HS-5 (cell line): Measurements from ENCODE around the gene FAAP20.

Experiments
- DNase-seq: peaks from one replicate; pipeline ENCODE4 v3.0.0-alpha.2; 2012; ENCODE audit warnings: low read depth

Gene FAAP20

DNA sequence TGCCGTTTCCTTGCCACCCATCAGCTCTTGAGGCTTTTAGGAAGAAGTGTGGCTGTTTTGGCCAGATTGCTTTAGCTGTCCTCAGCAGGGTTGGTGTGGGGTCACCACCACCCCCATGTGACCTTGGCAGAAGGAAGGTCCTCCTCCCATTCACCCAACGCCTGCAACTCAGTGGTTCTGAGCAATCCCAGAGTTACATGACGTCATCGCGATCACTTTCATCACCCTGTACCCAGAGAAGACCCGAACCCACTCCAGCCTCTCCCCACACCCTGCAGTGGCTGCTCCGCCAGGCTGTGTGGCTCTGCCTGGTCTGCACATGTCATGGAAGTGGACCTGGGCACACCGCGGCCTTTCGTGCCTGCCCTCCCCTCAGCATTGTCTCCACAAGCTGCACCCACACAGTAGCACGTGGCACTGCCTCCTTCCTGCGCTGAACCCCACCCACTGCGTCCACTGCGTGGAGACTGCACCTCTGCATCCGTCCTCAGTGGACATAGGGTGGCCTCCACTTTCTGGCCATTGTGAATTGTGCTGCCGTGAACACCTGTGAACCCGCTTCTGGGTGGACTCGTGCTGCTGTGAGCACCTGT lies 16.5 kb downstream of the FAAP20 start:
- no peak for DNase-seq

DNA sequence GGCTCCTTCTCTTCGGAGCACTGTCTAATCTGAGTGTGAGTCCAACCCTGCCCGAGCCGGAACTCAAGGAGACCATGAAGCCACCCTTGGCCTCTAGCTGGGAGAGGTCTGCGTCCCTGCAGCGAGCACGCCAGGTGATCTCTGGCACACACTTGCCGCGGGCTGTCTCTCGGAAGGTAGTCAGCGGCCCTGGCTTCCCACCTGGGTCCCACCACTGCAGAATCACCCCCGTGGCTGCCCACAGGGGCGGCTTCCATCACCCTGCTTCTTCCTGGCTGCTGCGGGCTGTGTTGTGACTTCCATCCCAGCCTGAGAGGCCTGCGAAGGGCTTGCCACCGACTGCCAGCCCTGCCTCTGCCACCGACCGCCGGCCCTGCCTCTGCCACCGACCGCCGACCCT lies 17.0 kb downstream of the FAAP20 start:
- no peak for DNase-seq

DNA sequence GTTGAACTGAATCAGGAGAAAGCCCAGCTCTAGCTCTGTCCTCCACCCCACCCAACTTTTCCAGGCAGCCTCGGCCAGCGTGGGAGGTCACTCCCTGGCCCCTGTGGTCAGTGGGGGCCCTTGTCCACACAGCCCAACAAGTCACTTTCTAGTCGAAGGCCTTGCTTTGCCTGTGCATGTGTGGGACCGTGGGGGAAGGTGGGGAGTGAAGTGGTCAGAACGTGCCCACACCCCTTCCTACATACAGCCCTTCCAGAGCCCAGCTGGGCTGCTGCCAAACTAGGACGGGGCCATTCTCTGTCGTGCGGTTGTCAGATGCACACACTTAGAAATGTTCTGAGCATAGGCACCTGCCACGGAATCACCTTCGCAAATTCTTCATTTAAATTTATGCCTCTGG lies 18.0 kb downstream of the FAAP20 start:
- no peak for DNase-seq

DNA sequence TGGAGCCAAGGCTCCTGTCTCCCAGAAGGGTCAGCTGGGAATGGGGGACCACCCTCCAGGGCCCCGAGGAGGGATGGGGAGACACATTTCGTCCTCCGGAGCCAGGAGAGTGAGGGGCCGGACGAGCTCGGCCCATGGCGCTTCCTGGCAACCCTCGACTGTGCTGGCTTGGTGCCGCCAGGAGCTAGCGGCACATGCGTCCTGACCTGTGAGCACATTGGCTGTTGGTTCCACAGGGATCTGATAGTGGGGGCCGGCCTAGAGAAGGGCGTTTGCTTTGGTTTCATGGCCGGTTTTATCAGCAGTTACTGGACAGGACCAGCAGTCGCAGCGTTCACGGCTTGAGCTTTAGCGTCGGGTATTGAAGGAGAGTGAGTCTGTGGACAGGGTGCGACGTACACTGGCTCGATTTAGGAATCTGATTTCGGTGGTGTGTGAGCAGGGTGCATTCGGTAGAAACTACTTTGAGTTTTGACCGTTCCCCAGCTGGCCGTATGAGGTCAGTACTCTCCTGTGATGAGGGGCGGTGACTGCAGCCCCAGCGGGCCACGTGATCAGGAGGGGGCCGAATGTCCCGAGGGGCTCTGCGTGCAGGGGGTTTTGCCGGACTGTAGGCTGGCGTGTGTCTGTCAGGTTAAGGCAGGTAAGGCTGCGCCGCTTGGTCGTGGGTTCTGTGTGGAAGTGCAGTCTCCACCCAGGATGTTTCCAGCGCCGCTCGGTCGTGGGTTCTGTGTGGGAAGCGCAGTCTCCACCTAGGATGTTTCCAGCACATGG lies 18.7 kb downstream of the FAAP20 start:
- DNase-seq = no peak

DNA sequence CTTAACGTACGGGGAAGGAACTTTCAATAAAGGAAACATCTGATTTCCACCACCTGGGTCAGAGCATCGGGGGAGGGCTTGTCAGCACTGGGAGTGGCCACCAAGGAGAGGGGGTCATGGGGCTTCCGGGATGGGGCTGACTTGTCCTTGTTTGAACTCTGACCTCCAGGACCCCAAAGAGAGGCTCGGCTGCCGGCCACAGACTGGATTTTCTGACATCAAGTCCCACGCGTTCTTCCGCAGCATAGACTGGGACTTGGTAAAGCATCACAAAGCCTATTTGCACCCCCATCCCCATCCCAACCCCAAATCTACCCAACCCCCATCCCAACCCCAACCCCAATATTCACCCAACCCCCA lies 19.5 kb downstream of the FAAP20 start:
- no peak for DNase-seq

DNA sequence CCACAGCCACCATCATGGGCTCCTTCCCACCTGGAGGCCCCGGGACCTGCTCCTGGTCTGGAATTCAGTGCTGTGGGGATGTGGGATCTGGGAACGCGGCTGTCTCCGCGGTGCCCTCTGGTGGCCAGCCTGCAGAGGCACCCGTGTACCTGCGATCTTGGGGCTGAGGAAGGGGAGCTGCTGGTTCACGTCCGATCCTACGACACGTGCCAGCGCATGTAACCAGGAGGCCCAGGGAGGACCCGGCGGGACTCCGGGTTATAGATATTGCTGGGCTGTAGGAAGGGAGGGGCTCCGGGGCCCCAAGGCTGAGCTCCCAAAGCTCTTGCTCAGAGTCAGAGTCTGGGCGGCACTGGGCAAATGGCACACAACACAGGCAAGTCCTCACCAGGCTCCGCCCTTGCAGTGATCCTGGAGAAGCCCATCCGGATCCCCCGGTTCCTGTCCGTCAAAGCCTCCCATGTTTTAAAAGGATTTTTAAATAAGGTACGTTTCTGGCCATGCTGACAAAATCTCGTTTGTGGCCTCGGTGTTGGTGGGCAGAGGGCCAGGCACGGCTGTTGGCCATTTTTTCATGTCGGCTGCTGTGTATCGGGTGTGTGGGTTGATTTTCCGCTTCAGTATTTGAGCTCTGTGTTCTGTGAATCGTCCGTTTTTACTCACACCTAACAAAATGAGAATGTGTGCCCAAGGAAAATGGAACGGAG lies 20.1 kb downstream of the FAAP20 start:
- DNase-seq = no peak

DNA sequence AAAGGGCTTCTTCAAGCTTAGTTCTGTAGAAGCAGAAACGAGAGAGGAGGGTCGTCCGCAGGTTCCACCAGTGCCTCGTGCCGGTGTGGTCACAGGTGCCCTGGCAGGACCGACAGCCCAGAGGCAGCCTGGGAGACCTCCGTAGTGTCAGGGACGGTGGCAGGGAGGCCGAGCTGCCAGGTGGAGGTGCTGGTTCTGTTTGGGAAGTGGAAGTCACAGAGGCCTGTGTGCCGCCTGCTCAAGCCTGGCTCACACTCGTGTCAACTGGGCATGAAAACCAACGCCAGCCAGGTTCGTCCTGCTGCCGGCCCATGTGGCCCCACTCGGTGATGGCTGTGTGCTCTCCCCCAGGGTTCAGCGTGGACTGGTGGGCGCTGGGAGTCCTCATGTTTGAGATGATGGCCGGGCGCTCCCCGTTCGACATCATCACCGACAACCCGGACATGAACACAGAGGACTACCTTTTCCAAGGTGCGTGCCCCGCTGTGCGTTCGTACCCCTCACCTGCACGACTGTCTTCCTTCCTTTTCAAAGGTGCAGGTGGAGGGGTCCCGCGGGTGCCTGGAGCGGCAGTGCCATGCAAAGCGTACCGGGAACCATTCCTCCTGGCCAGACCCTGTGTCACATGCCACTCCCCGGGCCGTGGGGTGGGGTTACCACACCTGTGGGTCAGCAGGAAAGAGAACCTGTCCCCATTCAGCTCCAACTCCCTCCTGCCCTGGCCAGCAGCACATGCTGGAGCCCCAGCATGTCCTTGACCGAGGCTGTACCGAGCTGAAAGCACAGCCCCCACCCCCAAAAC lies 20.8 kb downstream of the FAAP20 start:
- no peak for DNase-seq

DNA sequence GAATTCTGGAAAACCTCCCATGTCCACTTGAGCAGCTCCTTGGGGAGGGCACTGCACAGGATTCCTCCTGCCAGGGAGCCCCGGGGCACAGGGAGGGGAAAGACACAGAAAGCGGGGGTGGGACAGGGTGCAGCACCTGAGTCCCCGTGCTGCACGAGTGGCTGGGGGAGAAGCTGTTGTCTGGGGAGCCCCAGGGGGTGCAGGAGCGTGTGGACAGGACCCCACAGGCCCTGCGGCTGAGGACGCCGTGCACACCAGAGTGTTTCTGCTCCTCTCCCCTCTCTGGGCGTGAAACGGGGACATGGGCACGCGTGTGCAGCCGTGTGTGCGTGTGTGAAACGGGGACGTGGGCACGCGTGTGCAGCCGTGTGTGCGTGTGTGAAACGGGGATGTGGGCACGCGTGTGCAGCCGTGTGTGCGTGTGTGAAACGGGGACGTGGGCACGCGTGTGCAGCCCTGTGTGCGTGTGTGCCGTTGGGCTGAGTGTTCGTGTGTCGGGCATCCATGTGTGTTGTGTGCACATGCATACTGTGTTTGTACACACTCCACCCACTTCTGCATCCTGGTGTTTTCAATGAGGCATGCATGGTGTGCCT lies 21.9 kb downstream of the FAAP20 start:
- no peak for DNase-seq

DNA sequence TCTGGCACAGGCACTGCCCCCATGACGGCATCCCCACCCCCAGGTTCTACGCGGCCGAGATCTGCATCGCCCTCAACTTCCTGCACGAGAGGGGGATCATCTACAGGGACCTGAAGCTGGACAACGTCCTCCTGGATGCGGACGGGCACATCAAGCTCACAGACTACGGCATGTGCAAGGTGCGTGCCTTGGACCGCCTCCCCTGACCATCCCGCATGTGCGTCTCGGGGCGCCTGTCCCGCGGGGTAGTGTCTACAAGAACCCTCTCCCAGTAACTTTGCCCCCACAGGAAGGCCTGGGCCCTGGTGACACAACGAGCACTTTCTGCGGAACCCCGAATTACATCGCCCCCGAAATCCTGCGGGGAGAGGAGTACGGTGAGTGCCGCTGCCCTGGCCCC lies 22.6 kb downstream of the FAAP20 start:
- no peak for DNase-seq

DNA sequence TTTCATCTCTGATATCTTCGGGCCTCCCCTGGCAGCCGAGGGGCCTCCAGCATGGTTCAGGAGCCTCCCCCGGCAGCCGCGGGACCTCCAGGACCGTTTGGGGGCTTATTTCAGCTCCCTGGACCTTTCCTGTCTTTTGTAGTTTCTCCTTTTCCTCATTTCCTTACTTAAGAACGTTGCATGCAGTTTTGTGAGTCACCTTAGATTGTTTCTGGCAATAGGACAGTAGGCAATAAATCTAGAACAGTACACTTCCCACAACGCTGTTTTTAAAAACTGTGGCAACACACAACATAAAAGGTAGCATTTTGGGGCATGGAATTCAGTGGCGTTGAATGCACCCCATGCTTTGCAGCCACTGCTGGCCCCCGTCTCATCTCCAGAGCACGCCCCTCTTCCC lies 24.4 kb downstream of the FAAP20 start:
- no peak for DNase-seq

DNA sequence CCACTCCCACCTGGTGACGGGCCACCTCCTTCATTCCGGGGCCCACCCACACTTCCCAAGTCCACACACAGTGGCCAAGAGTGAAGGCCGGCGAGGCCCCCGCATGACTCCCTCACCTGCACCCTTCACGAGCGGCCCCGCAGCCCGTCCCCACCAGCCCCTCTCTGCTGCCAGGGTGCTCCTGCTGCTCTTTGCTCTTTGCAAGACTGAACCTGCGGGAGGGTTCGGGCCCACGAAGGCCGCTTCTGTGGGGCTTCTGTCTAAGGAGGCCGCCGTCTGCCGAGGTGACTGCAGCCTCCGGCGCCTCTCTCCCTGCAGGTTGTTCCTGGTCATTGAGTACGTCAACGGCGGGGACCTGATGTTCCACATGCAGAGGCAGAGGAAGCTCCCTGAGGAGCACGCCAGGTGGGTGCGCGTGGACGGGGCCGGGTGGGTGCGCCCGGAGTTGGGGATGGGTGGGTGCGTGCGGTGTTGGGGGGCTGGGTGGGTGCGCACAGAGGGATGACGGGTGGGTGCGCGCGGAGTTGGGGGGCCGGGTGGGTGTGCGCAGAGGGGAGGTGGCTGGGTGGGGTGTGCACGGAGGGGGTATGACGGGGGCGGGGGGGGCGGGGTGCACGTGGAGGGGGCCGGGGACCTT lies 25.3 kb downstream of the FAAP20 start:
- no peak for DNase-seq

DNA sequence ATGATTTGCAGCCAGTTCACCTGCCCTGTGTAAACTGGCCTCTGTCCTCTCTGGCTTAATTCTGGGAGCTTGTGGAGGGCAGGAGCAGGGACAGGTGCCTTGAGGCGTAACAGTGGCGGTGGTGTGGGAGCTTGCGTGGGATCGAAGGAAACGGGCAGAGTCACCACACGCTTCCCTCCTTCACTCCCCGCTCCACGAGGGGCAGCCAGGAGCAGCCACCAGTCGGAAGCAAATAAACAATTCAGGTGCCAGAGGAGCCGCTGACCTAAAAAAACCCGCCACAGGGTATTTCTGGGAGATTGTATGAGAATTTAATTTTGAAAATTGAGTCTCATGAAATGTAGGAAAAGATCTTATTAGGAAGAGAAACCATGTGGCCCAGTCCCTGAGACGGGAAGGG lies 26.0 kb downstream of the FAAP20 start:
- no peak for DNase-seq

DNA sequence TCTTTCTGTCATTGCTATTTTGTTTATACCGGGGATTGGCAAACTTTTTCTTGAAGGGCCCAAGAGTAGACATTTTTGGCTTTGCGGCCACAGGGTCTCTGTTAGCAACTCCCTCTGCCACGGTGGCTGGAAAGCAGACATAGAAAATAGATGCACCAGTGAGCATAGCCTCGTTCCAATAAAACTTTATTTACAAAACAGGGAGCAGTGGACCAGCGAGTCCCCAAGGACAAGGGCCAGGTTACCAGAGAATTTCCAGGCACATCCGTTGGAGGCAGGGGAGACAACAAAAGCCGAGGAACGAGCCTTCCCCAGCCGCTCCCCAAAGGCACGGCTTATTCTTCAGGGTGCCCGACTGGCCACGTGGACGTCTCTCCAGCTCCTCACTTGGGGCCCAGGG lies 26.5 kb downstream of the FAAP20 start:
- no peak for DNase-seq

DNA sequence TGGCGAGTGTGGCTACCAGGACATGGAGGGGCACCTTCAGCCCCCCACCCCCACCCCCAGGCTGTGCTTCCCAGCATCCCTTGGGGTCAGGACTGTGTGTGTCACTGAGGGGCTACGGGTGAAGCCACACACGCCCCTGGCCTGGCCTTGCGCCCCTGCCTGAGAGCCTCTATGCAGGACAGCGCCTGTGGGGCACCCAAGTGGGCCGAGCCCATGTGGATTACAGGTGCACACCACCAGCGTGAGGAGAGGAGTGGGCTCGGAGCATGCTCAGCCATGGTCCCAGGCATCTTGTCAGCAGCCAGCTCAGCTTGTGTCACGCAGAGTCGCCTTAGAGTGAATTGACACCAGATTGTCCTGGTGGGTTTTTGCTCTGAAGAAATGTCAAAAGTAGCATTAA lies 27.9 kb downstream of the FAAP20 start:
- no peak for DNase-seq

DNA sequence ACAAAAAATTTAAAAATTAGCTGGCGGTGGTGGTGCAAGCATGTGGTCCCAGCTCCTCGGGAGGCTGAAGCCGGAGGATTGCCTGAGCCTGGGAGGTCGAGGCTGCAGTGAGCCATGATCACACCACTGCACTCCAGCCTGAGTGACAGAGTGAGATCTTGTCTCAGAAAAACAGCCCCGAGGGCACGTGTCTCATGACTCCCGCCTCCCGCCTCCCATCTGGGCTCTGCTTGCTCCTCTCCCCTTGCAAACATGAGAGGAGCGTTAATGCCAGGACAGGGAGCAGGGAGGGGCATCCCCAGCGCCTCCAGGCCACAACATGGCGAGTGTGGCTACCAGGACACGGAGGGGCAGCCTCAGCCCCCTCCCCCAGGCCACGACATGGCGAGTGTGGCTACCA lies 28.3 kb downstream of the FAAP20 start:
- no peak for DNase-seq

DNA sequence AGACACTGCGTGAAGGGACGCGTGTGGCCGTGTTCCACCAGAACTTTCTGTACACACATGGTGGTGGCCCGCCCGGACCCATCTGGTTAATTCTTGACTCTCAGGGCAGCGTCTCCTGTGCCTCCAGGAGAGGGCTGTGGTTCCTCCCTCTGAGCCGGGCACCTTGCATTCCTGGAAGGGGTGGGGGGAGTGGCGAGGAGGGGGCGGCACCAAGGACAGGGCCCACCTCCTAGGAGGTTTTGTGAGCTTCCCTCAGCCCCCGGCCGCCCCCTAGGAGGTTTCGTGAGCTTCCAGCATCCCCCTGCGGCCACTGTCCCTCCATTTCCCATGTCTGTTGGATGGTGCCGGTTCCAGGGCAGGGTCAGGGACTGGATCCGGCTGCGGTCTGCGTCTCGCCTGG lies 28.9 kb downstream of the FAAP20 start:
- no peak for DNase-seq

DNA sequence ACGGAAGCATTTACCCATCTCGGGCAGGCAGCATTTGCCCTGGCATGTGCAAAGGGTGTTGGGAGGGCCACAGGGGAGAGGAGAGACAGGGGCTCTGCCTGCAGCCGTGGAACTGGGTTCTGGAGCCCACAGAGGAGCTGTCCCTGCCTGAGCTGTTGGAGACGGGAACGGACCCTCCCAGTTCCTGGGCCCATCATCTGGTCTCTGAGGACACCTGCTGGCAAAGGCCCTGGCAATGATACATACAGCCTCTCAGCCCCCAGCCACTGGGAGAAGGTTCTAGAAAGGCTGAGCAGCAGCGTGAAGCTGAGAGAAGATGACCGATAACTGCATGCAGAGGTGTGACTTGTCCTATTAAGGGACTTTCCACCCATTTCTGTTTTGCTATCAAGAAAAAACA lies 31.4 kb downstream of the FAAP20 start:
- no peak for DNase-seq

DNA sequence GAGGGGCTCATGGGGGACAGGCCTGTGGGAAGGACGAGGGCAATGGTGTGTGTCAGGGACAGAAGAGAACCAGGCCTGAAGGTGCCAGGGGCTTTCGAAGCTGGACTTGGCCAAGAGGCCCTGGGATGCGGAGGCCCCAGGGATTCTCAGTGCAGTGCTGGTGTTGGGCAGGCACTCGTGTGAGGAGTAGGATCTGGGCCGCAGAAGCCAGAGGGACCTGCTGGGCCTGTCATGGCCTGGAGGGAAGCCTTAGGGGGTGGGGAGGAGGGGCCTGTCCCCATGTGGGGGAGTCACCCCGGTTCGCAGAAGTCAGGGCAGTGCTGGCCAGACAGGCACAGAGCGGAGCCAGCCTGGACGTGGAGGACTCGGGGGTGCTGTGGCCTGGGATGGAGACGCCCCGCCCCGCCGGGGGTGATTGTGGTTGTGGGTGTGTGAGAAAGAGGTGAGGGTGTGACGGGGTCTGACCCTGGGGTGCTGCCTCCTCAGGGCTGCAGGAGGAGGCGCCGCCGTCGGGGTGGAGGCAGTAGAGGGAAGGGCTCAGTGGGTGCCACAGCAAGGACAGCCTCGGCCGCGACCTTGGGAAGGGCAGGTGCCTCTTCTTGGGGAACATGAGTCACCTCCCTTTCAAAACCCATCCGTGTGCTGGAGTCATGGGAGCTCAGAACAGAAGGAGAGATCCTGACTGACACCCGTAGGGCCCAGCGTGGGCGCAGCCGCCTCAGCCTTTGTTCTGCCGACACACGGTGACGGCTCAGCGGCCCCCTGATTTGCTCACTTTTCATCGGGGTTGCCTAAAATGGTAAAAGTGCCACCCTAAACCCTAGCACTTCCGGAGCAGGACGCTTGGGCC lies 33.9 kb downstream of the FAAP20 start:
- DNase-seq = no peak

DNA sequence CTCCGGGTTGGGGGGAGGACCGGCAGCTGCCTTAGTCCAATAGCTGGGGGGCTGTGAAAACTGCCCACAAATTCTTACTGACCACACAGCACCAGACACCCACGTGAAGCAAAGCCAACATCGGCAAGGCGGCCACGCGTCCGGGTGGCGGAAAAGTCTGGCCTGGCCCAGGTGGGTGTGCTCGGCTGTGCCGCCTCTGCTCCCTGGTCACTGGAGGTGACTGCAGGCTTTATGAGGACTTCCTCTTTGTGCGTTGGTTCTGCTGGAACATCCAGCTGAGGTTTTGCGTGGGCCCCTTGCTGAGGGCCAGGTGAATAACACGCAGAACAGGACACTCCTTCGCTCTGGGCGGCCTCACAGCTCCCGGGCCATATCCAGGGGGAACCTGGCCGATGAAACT lies 35.4 kb downstream of the FAAP20 start:
- DNase-seq = no peak

DNA sequence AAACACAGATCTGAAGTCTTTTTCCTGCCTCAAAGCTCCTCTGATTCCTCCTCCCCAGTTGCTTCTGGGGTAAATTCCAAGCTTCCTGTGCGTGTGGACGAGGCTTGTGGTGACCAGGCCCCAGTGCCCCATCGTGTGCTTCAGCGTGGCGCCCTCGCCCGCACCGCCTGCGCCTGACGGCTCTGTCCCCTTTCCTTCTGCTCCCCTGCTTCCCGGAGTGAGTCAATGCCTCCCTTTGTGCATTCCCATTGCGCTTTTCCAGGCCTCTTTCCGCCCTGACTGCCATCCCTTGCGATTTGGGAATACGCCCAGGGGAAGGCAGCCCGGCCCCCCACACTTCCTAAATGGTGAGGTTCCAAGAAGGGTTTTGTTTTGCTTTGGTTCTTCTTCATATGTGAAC lies 36.3 kb downstream of the FAAP20 start:
- DNase-seq = no peak

DNA sequence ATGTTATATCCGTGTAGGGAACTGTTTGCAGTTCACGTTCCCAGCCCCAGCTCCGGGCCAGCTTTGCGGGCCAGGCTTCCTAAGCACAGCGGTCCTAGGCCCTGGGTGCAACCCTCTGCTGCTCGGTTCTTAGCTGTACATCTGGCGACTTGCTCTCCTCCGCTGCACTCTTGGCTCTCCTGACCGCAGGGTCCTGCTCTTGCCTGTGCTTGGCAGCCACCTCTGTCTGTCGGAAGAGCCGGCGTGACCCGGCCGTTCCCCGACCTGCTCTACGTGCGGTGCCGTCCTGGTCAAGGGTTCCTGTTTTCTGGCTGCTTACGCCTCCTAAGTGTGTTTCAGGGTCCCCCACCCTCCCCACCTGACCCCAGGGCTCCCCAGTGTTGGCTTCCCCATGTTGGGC lies 36.7 kb downstream of the FAAP20 start:
- DNase-seq = no peak
